GM12891 (cell line): ENCODE measurements around the gene SLC1A3.

ENCODE experiments used
- PAX5 ChIP-seq: IDR thresholded peaks from 2 replicates; pipeline ENCODE4 v1.6.1; 2011; ENCODE audit warnings: low read length, moderate library complexity, mild to moderate bottlenecking; ENCODE audit not compliant: insufficient read depth, severe bottlenecking
- POLR2A ChIP-seq: IDR thresholded peaks from 2 replicates; pipeline ENCODE4 v1.6.1; 2011; ENCODE audit warnings: low read depth, low read length, control low read depth
- POLR2AphosphoS5 ChIP-seq: IDR thresholded peaks from 2 replicates; pipeline ENCODE4 v1.6.1; 2011; ENCODE audit warnings: low read depth, low read length, control low read depth
- POU2F2 ChIP-seq: IDR thresholded peaks from 2 replicates; pipeline ENCODE4 v1.6.1; 2011; ENCODE audit warnings: low read depth, mild to moderate bottlenecking, control low read depth, low read length, moderate library complexity
- SPI1 ChIP-seq: IDR thresholded peaks from 2 replicates; pipeline ENCODE4 v1.6.1; 2011; ENCODE audit warnings: low read depth, low read length, control low read depth
- TAF1 ChIP-seq: IDR thresholded peaks from 2 replicates; pipeline ENCODE4 v1.6.1; 2011; ENCODE audit warnings: low read depth, low read length, control low read depth

GRCh38 chr5:36686881-36687280 is 80.5 kb downstream of the SLC1A3 start:
- no peak for TF ChIP-seq POLR2A
- TF ChIP-seq TAF1: no peak
- no peak for TF ChIP-seq POLR2AphosphoS5
- TF ChIP-seq SPI1: no peak
- no peak for TF ChIP-seq PAX5
- no peak for TF ChIP-seq POU2F2
